ENCODE results near the gene TBC1D7. TPM values are rescaled to one million over a fixed set of nuclear protein-coding genes. Genes with fewer than 3 reads are reported as not detected.

TBC1D7 gene
- total and polyA plus RNA-seq, 2 of the 4 experiments (the other 2 are of a cell fraction), result 14.3 to 22.6 TPM

GRCh38 chr6:13328076-13328874, at the start of gene TBC1D7 (continued):
- no peak for TF ChIP-seq BHLHE40 (IDR thresholded peaks at IDR 0.05; ENCODE audit: low read depth, low read length)
- no peak for TF ChIP-seq SMC3 (IDR thresholded peaks at IDR 0.05; ENCODE audit: low read depth, low read length)
- TF ChIP-seq RFX5 (IDR thresholded peaks at IDR 0.05; ENCODE audit: low read depth, low read length), result no peak
- TF ChIP-seq NFE2L2 (IDR thresholded peaks at IDR 0.05; ENCODE audit: low read depth, low read length), result no peak
- 0 out of 2 replicates have a peak, but pooled peaks have one; percentile 12 for TF ChIP-seq MAZ (IDR thresholded peaks at IDR 0.05; ENCODE audit: borderline replicate concordance, low read depth, low read length)
